ENCODE data around the gene SUMO2.

SUMO2 gene

DNA sequence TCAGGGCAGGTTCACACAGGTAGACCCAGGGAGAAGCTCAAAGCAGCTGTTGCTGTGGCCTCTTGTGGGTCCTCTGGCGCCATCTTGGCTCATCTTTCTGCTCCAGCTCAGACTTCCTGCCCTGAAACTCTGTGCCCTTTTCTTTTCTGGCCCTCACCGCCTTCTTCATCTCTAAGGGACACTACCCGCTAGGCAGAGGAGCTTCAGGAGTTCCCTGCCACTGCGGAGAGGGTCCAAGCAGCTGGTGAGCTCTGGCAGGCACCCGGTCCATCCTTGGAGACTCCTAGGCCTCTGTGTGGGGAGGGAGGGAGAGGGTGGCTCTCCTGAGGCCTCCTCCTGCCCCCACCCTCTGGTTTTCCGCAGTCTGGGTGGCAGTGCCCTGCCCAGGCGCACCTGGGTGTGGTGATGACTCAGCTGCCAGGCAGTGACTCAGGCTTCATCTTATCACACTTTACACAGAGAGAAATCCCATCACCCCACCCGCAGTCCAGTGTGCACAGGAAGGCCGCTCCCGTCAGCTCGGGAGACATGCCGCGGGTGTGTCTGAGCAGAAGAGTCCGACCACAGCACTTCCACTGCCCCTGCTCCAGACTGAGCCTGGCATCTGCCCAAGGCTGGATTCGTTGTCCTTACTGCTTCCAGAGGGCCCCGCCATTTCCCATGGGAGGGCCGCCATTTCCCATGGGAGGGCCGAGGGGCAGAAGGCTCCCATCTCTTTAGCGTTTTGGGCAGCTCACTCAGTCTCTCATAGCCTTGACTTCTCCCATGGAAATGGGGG lies 58.5 kb downstream of the SUMO2 start:
- no peak for DNase-seq (ENCODE audit: low spot score)

DNA sequence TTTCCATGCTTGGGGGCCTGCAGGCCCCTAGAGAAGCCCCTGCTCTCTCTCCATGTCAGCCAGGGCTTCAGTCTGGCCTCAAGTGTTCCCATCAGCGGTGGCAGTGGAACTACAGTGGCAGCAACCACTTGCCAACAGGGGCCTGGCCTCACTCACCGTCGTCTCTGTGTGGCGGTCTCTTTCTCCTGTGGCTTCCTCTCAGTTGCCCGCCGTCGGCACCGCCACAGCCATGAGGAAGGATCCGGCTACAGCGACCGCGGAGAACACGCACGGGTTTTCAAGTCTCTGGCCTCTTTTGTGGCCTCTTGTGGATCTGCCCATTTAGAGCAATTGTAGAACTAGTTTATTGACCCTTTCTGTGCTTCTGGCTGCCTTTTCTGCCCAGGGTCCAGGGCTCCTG lies 64.5 kb downstream of the SUMO2 start:
- DNase-seq (ENCODE audit: low spot score), result peak; percentile 25

GRCh38 chr17:75116737-75117136 lies 66.0 kb downstream of the SUMO2 start:
- DNase-seq (ENCODE audit: low spot score), result no peak
